Panc1 (cell line): ENCODE data around the gene TAMALIN. TPM values are rescaled to one million over a fixed set of nuclear protein-coding genes. Genes with fewer than 3 reads are reported as not detected.

ENCODE experiments used
- ATAC-seq: fragments of 200-7000 bp; cut with Tn5 transposase; 2 replicates; pipeline ENCODE4 v1.9.1; 2020; ENCODE audit warnings: mild to moderate bottlenecking, moderate library complexity
- BruUV-seq: library from RNA; stranded (reverse); fragments of 400-500 nt; replicated peaks from 2 replicates; lab custom pipeline; 2021; lab: Mats Ljungman, UMichigan
- CTCF ChIA-PET: fragments of 300-600 bp; sonication (Branson Sonifier 250); formaldehyde crosslinking; loops from one replicate; lab custom pipeline; 2022; ENCODE audit warnings: antibody characterized with exemption; lab: Charles Lee
- POLR2A ChIA-PET: fragments of 300-600 bp; sonication (Branson Sonifier 250); formaldehyde crosslinking; loops from one replicate; lab custom pipeline; 2022; ENCODE audit warnings: antibody characterized with exemption; lab: Charles Lee
- DNase-seq: peaks from one replicate; pipeline ENCODE4 v3.0.0-alpha.2; 2010; ENCODE audit warnings: low read depth, low spot score
- H3K27ac ChIP-seq: 2 replicates; pipeline ENCODE4 v1.5.1; 2011; ENCODE audit warnings: mild to moderate bottlenecking, low read length, inconsistent platforms
- H3K27me3 ChIP-seq: fragments of 200-500 bp; sonication (Bioruptor generic); 2 replicates; pipeline ENCODE4 v1.6.0; 2014; ENCODE audit warnings: low read length, inconsistent platforms; ENCODE audit not compliant: control insufficient read depth, insufficient read depth
- H3K36me3 ChIP-seq: fragments of 200-500 bp; sonication (Bioruptor generic); 2 replicates; pipeline ENCODE4 v1.5.1; 2014; ENCODE audit warnings: inconsistent platforms, mild to moderate bottlenecking, low read length, moderate library complexity; ENCODE audit not compliant: control insufficient read depth, insufficient read depth
- H3K4me1 ChIP-seq: 2 replicates; pipeline ENCODE4 v1.5.1; 2011; ENCODE audit warnings: inconsistent platforms, mild to moderate bottlenecking, low read length, moderate library complexity; ENCODE audit not compliant: control insufficient read depth, insufficient read depth
- H3K4me3 ChIP-seq, 2 experiments: 2 replicates each; pipeline ENCODE4 v1.5.1; 2011 to 2012; ENCODE audit warnings: low read depth in 2 of 2, low read length in 2 of 2, mild to moderate bottlenecking in 2 of 2, inconsistent platforms in 1 of 2, moderate library complexity in 1 of 2
- H3K9me3 ChIP-seq: fragments of 200-500 bp; sonication (Bioruptor generic); 2 replicates; pipeline ENCODE4 v1.5.1; 2014; ENCODE audit warnings: low read depth, mild to moderate bottlenecking, inconsistent platforms, low read length, moderate library complexity; ENCODE audit not compliant: control insufficient read depth, insufficient read depth
- POLR2AphosphoS5 ChIP-seq: IDR thresholded peaks from 2 replicates; pipeline ENCODE4 v1.6.1; 2012; ENCODE audit warnings: mild to moderate bottlenecking, low read depth, low read length, moderate library complexity
- SIN3A ChIP-seq: IDR thresholded peaks from 2 replicates; pipeline ENCODE4 v1.6.1; 2012; ENCODE audit warnings: low read depth, mild to moderate bottlenecking, low read length, moderate library complexity, borderline replicate concordance; ENCODE audit not compliant: insufficient read depth
- TCF7L2 ChIP-seq: IDR thresholded peaks from 2 replicates; pipeline ENCODE4 v1.6.1; 2011; ENCODE audit warnings: mild to moderate bottlenecking, low read depth, low read length, inconsistent platforms
- in situ Hi-C: cut with HindIII; loops from 2 replicates; pipeline ENCODE4 v1.10.0; 2016; ENCODE audit warnings: low sequenced_read_pairs, low pct_unique_long_range_greater_than_20kb
- intact Hi-C: fragments of 100-400 bp; cut with micrococcal nuclease; formaldehyde crosslinking; loops from one replicate; pipeline ENCODE4 v1.10.0; 2022; ENCODE audit not compliant: unreplicated experiment
- total RNA-seq: library from RNA; stranded (reverse); gene quantifications from one replicate; pipeline ENCODE4 v1.2.1, GENCODE V29; 2021; ENCODE audit not compliant: unreplicated experiment
- TF ChIP-seq, protein P1 (sequence below): fragments of 450-650 bp; IDR thresholded peaks from 2 replicates; pipeline ENCODE4 v1.5.1; 2017; ENCODE audit warnings: mild to moderate bottlenecking
- TF ChIP-seq, protein P2 (sequence below), 2 experiments: IDR thresholded peaks; 2 replicates each; pipeline ENCODE4 v1.6.1; 2011 to 2012; ENCODE audit warnings: low read depth in 2 of 2, control low read depth in 1 of 2, low read length in 1 of 2, mild to moderate bottlenecking in 1 of 2, moderate library complexity in 1 of 2; ENCODE audit not compliant: insufficient read depth in 1 of 2

The TAMALIN gene
- total RNA-seq, 1 experiment from 2014 or later, result 0.82 TPM

- in situ Hi-C loops, result no loop called here
- POLR2A ChIA-PET, result no interaction called here
- DNase-seq, result no peak
Observed at GRCh38 chr12:51969643-51970042, 37.1 kb upstream of the TAMALIN start.

GRCh38 chr12:51970904-51971646 is 35.7 kb upstream of the TAMALIN start:
- H3K27ac ChIP-seq, result no peak overlapping the region
- H3K9me3 ChIP-seq, result no peaks in the 10 kb centered on the region
- no peaks in the 10 kb centered on the region for H3K27me3 ChIP-seq
- intact Hi-C loops (no loop called here), in situ Hi-C loops (no loop called here)
- no peak; the same call in 1 of the 2 replicates for ATAC-seq
- no peak overlapping the region for H3K4me3 ChIP-seq
- ChIA-PET POLR2A (no interaction called here), CTCF (interaction anchor here (0.6 to 1.2 kb wide), 2 partner anchors 9 to 19 kb away, joined by 5 to 7 read pairs; no protein-coding TSS in a partner anchor)
- BruUV-seq, result no TSS peak
- TF ChIP-seq SIN3A (no peak), TCF7L2 (no peak)
- TF ChIP-seq, protein P1, sequence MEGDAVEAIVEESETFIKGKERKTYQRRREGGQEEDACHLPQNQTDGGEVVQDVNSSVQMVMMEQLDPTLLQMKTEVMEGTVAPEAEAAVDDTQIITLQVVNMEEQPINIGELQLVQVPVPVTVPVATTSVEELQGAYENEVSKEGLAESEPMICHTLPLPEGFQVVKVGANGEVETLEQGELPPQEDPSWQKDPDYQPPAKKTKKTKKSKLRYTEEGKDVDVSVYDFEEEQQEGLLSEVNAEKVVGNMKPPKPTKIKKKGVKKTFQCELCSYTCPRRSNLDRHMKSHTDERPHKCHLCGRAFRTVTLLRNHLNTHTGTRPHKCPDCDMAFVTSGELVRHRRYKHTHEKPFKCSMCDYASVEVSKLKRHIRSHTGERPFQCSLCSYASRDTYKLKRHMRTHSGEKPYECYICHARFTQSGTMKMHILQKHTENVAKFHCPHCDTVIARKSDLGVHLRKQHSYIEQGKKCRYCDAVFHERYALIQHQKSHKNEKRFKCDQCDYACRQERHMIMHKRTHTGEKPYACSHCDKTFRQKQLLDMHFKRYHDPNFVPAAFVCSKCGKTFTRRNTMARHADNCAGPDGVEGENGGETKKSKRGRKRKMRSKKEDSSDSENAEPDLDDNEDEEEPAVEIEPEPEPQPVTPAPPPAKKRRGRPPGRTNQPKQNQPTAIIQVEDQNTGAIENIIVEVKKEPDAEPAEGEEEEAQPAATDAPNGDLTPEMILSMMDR, result peak; percentile 79
- no peaks in the 10 kb centered on the region for H3K36me3 ChIP-seq
- DNase-seq, result no peak
- 0 out of 2 replicates have a peak, but pooled peaks cover 4% of the 10 kb centered on the region for H3K4me1 ChIP-seq

More at GRCh38 chr12:51969643-51970042, 37.1 kb upstream of the TAMALIN start:
- BruUV-seq, result no TSS peak
- Histone ChIP-seq H3K4me1 (0 out of 2 replicates have a peak, but pooled peaks cover 4% of the 10 kb centered on the region), H3K27ac (no peak overlapping the region), H3K36me3 (no peaks in the 10 kb centered on the region), H3K27me3 (no peaks in the 10 kb centered on the region), H3K9me3 (no peaks in the 10 kb centered on the region), H3K4me3 (no peak overlapping the region)
- TF ChIP-seq TCF7L2 (no peak), POLR2AphosphoS5 (no peak)
- ATAC-seq, result no peak
- intact Hi-C loops, result no loop called here
- CTCF ChIA-PET, result no interaction called here

GRCh38 chr12:51971679-51972421 is 34.9 kb upstream of the TAMALIN start:
- H3K4me1 ChIP-seq, result 0 out of 2 replicates have a peak, but pooled peaks cover 4% of the 10 kb centered on the region

More at GRCh38 chr12:51971679-51972421, 34.9 kb upstream of the TAMALIN start:
- TF ChIP-seq, protein P2, sequence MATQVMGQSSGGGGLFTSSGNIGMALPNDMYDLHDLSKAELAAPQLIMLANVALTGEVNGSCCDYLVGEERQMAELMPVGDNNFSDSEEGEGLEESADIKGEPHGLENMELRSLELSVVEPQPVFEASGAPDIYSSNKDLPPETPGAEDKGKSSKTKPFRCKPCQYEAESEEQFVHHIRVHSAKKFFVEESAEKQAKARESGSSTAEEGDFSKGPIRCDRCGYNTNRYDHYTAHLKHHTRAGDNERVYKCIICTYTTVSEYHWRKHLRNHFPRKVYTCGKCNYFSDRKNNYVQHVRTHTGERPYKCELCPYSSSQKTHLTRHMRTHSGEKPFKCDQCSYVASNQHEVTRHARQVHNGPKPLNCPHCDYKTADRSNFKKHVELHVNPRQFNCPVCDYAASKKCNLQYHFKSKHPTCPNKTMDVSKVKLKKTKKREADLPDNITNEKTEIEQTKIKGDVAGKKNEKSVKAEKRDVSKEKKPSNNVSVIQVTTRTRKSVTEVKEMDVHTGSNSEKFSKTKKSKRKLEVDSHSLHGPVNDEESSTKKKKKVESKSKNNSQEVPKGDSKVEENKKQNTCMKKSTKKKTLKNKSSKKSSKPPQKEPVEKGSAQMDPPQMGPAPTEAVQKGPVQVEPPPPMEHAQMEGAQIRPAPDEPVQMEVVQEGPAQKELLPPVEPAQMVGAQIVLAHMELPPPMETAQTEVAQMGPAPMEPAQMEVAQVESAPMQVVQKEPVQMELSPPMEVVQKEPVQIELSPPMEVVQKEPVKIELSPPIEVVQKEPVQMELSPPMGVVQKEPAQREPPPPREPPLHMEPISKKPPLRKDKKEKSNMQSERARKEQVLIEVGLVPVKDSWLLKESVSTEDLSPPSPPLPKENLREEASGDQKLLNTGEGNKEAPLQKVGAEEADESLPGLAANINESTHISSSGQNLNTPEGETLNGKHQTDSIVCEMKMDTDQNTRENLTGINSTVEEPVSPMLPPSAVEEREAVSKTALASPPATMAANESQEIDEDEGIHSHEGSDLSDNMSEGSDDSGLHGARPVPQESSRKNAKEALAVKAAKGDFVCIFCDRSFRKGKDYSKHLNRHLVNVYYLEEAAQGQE (IDR thresholded peaks at IDR 0.05; ENCODE audit: insufficient read depth in 1 of 2, low read depth in 2 of 2, low read length in 1 of 2), result no peak
- TF ChIP-seq POLR2AphosphoS5 (no peak), TCF7L2 (no peak)
- TF ChIP-seq, protein P1, result no peak
- intact Hi-C loops (no loop called here), in situ Hi-C loops (no loop called here)
- no peaks in the 10 kb centered on the region for H3K27me3 ChIP-seq
- H3K9me3 ChIP-seq, result no peaks in the 10 kb centered on the region
- ChIA-PET POLR2A (no interaction called here), CTCF (interaction anchor here (0.5 to 0.7 kb wide), 3 partner anchors 10 to 23 kb away, joined by 3 to 6 read pairs (median 5); no protein-coding TSS in a partner anchor)
- H3K36me3 ChIP-seq, result no peaks in the 10 kb centered on the region
- H3K4me3 ChIP-seq, result no peak overlapping the region
- H3K27ac ChIP-seq, result no peak overlapping the region
- BruUV-seq, result no TSS peak
- DNase-seq (no peak), ATAC-seq (no peak)
